Stimulated activated CD4-positive, alpha-beta T cell treated with anti-CD3 and anti-CD28 coated beads, Interleukin-4, amount 100 ng/mL, for 4 hours (primary cell): ENCODE measurements around the gene GLYATL1.

ENCODE experiments used
- DNase-seq, 2 experiments: peaks; one replicate each; pipeline ENCODE4 v3.0.0-alpha.2; 2020

GLYATL1 gene

DNA sequence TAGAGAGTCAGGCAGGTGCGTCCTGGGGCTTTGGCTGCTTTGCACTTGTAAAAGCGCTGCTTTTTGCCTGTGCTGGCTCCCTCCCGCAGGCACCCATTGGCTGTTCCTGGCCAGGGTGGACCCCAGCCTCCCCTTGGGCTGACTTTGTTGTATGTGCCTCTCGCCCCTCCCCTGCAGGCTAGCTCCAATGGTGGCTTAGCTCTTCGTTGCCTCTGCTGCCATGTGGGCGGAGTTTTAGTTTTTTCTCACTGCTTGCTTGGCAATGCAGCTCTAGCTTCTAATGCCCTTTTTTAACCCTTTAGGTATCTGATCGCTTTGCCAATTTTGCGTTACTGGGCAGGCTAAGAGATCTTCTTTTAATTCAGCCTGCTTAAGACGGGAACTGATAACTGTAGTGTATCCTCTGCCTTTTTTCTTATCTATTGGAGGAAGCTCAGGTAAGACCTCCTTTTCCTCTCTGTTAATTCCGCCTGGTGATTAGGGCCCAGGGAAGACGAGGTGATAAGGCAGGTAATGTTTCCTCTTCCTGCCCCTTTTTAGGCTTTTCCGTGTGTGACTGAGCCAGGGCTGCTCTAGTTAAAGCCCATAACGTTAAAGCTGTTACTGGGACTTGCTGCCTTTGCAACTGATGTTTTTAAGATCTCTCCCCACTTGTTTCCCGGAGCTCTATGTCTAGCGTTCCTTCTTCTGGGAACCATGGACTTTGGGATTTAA lies 11.7 kb upstream of the GLYATL1 start:
- peak; percentile 4 to 11 for DNase-seq

GRCh38 chr11:58928107-58928499 lies 11.2 kb upstream of the GLYATL1 start:
- no peak for DNase-seq

- DNase-seq: no peak
Measured at GRCh38 chr11:58928691-58929090, 10.6 kb upstream of the GLYATL1 start.

GRCh38 chr11:58930926-58931325 lies 8.4 kb upstream of the GLYATL1 start:
- DNase-seq: no peak

DNA sequence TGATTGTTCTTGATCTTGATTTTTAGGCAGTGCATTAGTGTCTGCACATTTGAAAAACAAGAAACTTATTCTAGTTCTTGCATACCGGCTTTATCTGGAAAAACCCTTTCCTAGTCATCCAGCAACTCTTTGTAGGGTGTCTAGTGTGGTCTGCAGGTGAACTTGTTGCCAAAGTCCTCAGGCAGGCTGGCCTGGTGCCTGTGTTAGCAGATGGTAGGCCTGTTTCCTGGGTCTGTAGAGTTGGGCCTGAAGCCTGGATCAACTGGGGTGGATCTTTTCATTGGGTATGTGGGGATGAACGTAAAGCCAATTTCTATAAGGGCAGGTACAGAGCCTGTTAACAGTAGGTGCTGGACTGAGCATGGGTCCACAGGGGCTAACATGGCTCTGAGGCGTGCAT lies 5.6 kb upstream of the GLYATL1 start:
- DNase-seq: no peak

- DNase-seq: no peak
Measured at GRCh38 chr11:58934945-58935513, 4.3 kb upstream of the GLYATL1 start.

DNA sequence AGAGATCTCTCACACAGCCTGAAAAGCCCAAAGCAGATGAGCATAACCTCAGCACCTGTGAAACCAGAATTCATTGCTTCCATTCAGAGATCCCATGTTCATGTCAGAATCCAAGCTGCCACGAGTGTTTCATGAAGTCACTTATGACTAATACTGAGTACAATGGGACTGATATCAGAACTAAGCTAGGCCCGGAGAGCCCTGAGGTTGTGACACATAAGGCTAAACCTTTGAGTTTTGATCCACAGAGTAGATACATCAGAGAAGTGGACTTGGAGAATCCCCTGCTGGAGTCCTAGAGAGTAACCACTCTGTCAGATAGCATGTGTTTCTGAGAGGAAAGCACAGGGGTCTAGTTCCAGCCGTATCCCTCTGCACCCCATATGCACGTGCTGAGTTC lies 890 bp upstream of the GLYATL1 start:
- no peak for DNase-seq

- no peak for DNase-seq
Measured at GRCh38 chr11:58940028-58940427, 740 bp downstream of the GLYATL1 start.

DNA sequence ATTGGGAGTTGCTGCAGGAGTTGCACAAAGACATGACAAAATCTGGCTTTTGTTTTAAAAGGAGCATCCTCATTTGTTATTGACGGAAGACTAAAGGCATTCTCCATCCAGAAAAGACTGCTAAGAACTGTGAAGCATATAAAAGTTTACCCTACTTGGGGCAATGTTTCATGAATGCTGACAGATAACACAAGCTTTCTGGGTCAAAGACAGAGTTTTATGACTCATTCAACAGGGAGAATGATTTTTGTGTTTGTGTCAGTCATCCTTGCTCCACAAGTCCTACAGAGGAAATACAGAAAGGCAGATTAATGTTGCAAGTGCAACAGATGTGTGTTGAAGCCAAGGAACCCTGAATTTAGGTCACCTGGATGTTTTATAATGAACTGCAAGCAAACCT lies 2.5 kb downstream of the GLYATL1 start:
- DNase-seq: no peak

DNA sequence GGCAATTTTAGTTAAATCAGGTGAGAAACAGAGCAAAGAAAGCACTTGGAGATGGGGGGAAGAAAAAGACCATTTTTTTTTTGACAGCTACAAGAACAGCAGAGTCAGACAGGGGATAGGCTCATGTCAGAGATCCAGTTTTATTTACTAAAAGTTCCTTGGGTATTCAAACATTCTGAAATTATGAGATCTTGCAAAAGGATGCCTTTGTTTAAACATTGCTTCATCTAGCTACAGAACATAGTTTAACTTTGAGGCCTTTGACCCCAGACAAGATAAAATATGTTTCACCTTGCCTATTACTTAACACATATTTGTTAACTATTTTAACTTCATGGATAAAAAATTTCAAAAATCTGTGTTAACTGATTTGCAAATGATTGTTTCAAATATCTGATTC lies 6.4 kb downstream of the GLYATL1 start:
- no peak for DNase-seq

DNA sequence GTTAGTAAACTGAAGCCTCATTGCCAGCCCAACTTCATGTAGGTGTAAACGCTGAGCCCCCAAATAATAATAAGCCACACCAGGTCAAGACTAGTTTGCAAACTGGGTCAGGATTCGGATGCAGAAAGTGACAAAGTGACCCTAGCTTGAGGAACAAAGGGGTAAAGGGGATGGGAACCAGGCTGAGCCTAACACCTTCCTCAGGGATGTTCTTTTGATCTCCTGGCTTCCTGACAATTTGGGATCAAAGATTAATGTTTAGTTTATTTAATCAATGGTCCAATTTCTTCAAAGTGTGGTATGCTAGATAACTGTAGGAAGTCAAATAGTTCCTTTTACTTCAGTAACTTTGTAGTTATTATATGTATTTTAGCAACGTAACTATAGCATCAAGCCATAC lies 9.9 kb downstream of the GLYATL1 start:
- no peak for DNase-seq

DNA sequence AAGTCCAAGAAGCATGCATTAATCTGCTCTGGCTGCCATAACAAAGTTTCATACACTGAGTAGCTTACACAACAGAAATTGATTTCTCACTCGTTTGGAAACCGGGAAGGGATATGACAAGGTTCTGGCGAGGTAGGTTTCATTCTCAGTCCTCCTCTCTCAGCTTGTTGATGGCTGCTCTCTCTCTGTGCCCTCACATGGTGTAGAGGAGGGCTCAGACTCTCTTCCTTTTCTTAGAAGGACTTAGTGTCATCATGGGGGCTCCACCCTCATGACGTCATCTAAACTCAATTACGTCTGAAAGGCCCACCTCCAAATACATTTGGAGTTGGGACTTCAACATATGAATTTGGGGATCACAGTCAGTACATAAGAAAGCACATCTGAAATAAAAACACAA lies 18.6 kb downstream of the GLYATL1 start:
- no peak for DNase-seq

- DNase-seq: peak; percentile 10 to 18
Measured at GRCh38 chr11:58958500-58958899, 19.2 kb downstream of the GLYATL1 start.

DNA sequence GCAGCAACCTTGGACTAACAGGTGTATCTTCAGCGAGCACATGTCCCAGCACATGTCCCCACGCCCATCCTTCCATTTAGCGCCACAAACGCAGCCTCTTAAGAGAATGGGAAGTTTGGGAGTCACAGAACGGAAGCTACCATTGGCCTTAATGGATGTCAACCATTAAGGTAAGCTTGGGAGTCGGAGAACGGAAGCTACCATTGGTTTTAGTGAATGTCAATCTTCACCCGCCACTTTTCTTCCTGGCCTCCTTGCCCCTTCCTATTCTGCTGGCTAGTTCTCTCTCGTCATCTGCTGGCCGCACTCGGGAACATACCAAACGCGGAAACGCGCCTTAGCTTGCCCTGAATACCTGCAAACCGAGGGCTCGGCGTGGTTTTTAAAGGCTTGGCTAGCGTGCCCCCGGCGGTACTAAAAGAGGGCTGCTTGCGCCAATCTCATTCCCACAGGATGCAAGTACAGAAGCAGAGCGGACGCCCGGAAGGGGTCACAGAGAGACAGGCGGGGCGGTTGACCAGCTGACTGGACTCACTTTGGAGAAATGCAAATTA lies 24.3 kb downstream of the GLYATL1 start:
- no peak for DNase-seq

- DNase-seq: no peak
Measured at GRCh38 chr11:58965246-58965985, 26.1 kb downstream of the GLYATL1 start.

- no peak for DNase-seq
Measured at GRCh38 chr11:58968251-58968711, 29.0 kb downstream of the GLYATL1 start.

- DNase-seq: no peak
Measured at GRCh38 chr11:58977470-58977869, 38.2 kb downstream of the GLYATL1 start.

DNA sequence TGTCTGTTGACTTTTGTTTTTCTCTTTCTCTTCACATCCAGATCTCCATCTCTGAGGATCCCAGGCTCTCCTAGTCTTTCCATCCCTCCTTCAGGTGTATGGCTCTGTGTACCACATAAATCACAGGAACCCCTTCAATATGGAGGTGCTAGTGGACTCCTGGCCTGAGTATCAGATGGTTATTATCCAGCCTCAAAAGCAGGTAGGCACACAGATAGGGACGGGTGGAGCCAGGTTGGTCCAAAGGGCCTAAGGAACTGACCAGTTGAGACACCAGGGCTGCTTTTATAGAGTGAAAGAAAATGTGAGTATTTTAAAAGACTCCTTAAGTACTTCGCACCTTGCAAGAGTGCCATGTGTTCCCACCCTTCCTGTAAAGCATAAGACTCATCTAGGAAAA lies 39.9 kb downstream of the GLYATL1 start:
- DNase-seq: no peak

GRCh38 chr11:58980159-58980843 lies 41.0 kb downstream of the GLYATL1 start:
- DNase-seq: no peak

GRCh38 chr11:58992489-58992888 lies 53.2 kb downstream of the GLYATL1 start:
- DNase-seq: no peak

- DNase-seq: no peak
Measured at GRCh38 chr11:58994171-58994570, 54.9 kb downstream of the GLYATL1 start.

DNA sequence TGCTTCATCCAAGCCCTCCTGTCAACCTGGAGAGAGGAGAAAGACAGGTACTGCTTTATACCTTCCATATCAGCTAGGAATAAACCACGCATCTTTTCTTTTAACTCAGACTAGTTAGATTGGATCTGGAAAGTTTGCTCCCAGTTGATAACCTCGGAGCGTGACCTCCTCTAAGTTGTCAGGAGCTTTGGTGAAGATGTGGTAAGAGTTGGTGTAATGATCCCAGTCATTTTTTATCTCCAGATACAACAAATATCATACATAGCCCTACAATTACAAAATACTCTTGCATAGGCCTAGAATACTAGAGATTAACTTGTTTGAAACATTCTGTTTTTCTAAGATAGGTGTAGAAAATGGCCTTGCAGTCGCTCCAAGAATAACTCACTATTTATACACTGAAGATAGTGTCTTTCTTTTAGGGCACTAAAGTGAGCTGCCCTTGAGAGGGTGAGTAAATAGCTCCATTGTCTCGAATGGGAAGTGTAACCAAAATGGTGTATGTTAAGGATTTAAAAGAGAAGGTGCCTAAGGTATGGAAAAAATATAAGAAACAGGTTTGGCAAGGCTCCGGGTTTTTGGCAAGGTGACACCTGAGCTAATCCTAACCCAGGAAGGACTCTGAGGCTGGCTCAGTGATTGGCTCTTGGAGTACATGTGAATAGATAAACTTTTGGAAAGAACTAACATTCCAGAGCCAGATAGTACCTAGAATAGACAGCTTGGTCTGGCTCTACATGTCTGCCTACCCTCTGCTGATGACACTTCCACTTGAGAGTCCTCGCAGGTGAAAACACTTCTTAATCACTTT lies 59.4 kb downstream of the GLYATL1 start:
- no peak for DNase-seq
